GM19395 (cell line): ENCODE data around the gene KCNH8.

Experiments
- ATAC-seq: cut with Tn5 transposase; IDR thresholded peaks from one replicate; pipeline ENCODE4 v1.9.1; 2021; ENCODE audit warnings: mild to moderate bottlenecking, moderate library complexity; ENCODE audit not compliant: unreplicated experiment

Gene KCNH8

GRCh38 chr3:19467761-19468160 is 319.5 kb downstream of the KCNH8 start:
- no peak for ATAC-seq

- no peak for ATAC-seq
Observed at GRCh38 chr3:19471138-19471537, 322.8 kb downstream of the KCNH8 start.

GRCh38 chr3:19473971-19474580 is 325.8 kb downstream of the KCNH8 start:
- no peak for ATAC-seq

GRCh38 chr3:19476281-19476680 is 328.0 kb downstream of the KCNH8 start:
- ATAC-seq, result no peak

GRCh38 chr3:19485267-19485666 is 337.0 kb downstream of the KCNH8 start:
- ATAC-seq, result no peak

- ATAC-seq, result no peak
Observed at GRCh38 chr3:19487386-19487785, 339.1 kb downstream of the KCNH8 start.

GRCh38 chr3:19488939-19489338 is 340.6 kb downstream of the KCNH8 start:
- no peak for ATAC-seq

- ATAC-seq, result no peak
Observed at GRCh38 chr3:19489936-19490335, 341.6 kb downstream of the KCNH8 start.

GRCh38 chr3:19506171-19506570 is 357.9 kb downstream of the KCNH8 start:
- ATAC-seq, result peak; percentile 44

- no peak for ATAC-seq
Observed at GRCh38 chr3:19522305-19522704, 374.0 kb downstream of the KCNH8 start.

- ATAC-seq, result no peak
Observed at GRCh38 chr3:19526071-19526470, 377.8 kb downstream of the KCNH8 start.

- ATAC-seq, result no peak
Observed at GRCh38 chr3:19527746-19528145, 379.4 kb downstream of the KCNH8 start.

GRCh38 chr3:19531426-19531825 is 383.1 kb downstream of the KCNH8 start:
- ATAC-seq, result no peak

GRCh38 chr3:19539518-19540392 is 391.4 kb downstream of the KCNH8 start:
- ATAC-seq, result peak; percentile 69

GRCh38 chr3:19540464-19540863 is 392.2 kb downstream of the KCNH8 start:
- ATAC-seq, result peak; percentile 45

- no peak for ATAC-seq
Observed at GRCh38 chr3:19541284-19541683, 393.0 kb downstream of the KCNH8 start.

GRCh38 chr3:19543212-19543841 is 395.0 kb downstream of the KCNH8 start:
- ATAC-seq, result peak; percentile 50

GRCh38 chr3:19547665-19548464 is 399.6 kb downstream of the KCNH8 start:
- no peak for ATAC-seq

- peak; percentile 98 for ATAC-seq
Observed at GRCh38 chr3:19559724-19560442, 411.6 kb downstream of the KCNH8 start.

- no peak for ATAC-seq
Observed at GRCh38 chr3:19573644-19574043, 425.3 kb downstream of the KCNH8 start.
